Measurements from ENCODE around the gene UQCR10.

Gene UQCR10

DNA sequence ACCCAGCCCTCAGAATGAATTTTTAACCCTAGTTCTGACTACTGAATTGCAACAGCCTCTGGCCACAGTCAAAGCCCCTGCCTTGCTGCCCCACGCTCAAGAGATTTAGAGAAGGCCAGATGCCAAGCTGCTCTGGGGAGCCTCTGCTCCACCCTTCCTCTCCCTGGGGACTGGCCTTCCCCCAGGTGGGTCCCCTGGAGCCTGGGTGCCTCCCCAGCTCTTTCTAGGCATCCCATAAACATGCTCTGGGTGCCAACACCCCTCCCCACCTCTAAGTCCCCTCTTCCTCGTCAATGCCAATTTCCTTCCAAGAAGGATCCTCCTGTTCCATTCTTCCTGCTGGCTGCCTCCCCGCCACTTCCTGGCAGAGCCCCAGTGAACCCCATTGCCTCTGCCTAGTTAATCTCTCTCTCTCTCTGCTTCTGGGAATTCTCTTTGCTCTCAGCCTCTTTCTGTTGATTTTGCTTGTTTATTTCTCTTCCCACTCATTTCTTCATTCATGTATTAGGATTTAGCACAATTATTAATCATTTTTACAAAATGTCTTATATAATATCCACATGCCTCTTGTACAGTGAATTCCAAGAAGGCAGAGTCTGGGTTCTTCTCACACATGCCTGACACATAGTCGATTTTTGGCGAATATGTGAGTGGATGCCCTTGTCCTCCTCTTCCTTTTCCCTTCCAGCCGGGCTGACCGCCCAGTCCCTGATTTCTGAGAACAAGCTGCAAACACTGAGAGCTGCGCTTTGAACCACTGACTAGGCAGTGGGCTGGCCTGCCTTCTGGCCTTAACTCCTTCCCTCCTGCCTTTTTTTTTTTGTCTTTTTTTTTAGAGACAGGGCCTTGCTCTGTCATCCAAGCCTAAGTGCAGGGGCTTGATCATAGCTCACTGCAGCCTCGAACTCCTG, 17.5 kb downstream of the UQCR10 start:
- no peak overlapping the region for H3K27ac ChIP-seq (ENCODE audit: low read depth, low read length)
- no peaks in the 10 kb centered on the region for H3K9me3 ChIP-seq (ENCODE audit: control insufficient read depth, insufficient read depth, low read length)
- H3F3A ChIP-seq (ENCODE audit: control insufficient read depth, insufficient read depth): no peaks in the 10 kb centered on the region
- no peaks in the 10 kb centered on the region for H3K79me2 ChIP-seq (ENCODE audit: control insufficient read depth, low read length)
- H3K36me3 ChIP-seq (ENCODE audit: control insufficient read depth, low read length): peaks cover 20% of the 10 kb centered on the region
- H3K9me2 ChIP-seq (replicated peaks; ENCODE audit: control insufficient read depth, low read length): no peaks in the 10 kb centered on the region
- H3K27me3 ChIP-seq (ENCODE audit: control insufficient read depth, low read length): no peaks in the 10 kb centered on the region
- no peaks in the 10 kb centered on the region for H3K4me1 ChIP-seq (ENCODE audit: control insufficient read depth, low read length)
- H4K20me1 ChIP-seq (ENCODE audit: control insufficient read depth, insufficient read depth, low read depth, low read length): no peaks in the 10 kb centered on the region
- no peak overlapping the region for H3K4me2 ChIP-seq (ENCODE audit: low read length)
- no peak overlapping the region for H3K4me3 ChIP-seq (ENCODE audit: low read length)
- no peak for TF ChIP-seq EZH2phosphoT487 (IDR thresholded peaks at IDR 0.05; ENCODE audit: borderline replicate concordance, low read length)
- TF ChIP-seq, protein P1, sequence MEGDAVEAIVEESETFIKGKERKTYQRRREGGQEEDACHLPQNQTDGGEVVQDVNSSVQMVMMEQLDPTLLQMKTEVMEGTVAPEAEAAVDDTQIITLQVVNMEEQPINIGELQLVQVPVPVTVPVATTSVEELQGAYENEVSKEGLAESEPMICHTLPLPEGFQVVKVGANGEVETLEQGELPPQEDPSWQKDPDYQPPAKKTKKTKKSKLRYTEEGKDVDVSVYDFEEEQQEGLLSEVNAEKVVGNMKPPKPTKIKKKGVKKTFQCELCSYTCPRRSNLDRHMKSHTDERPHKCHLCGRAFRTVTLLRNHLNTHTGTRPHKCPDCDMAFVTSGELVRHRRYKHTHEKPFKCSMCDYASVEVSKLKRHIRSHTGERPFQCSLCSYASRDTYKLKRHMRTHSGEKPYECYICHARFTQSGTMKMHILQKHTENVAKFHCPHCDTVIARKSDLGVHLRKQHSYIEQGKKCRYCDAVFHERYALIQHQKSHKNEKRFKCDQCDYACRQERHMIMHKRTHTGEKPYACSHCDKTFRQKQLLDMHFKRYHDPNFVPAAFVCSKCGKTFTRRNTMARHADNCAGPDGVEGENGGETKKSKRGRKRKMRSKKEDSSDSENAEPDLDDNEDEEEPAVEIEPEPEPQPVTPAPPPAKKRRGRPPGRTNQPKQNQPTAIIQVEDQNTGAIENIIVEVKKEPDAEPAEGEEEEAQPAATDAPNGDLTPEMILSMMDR (IDR thresholded peaks at IDR 0.05; ENCODE audit: low read depth, low read length, poor library complexity, severe bottlenecking): no peak

DNA sequence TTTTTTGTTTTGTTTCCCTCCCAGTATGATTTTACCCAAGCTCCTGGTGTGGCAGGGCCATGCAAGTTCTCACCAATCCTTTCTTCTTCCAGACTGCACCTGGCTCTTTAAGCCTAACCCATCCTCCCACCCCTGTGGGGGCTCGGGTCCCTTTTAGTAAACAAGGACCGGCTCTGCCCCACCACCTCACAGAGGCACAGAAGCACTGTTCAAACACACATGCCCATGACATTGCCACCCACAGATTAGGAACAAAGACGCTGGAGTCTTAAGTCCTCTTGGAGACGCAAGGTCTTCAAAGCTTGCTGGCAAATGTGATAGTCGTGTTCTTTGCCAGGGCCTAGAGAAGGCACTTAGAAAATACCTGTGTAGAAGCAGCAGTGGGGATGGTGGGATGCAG, 18.9 kb downstream of the UQCR10 start:
- H3K27me3 ChIP-seq (ENCODE audit: control insufficient read depth, low read length): no peaks in the 10 kb centered on the region
- peaks cover 31% of the 10 kb centered on the region for H3K36me3 ChIP-seq (ENCODE audit: control insufficient read depth, low read length)
- no peaks in the 10 kb centered on the region for H3K79me2 ChIP-seq (ENCODE audit: control insufficient read depth, low read length)
- H3K9me3 ChIP-seq (ENCODE audit: control insufficient read depth, insufficient read depth, low read length): no peaks in the 10 kb centered on the region
- TF ChIP-seq EZH2phosphoT487 (IDR thresholded peaks at IDR 0.05; ENCODE audit: borderline replicate concordance, low read length): no peak
- TF ChIP-seq, protein P1 (IDR thresholded peaks at IDR 0.05; ENCODE audit: low read depth, low read length, poor library complexity, severe bottlenecking): no peak
- H3K9me2 ChIP-seq (replicated peaks; ENCODE audit: control insufficient read depth, low read length): no peaks in the 10 kb centered on the region
- no peak overlapping the region for H3K27ac ChIP-seq (ENCODE audit: low read depth, low read length)
- no peak overlapping the region for H3K4me3 ChIP-seq (ENCODE audit: low read length)
- H3K4me2 ChIP-seq (ENCODE audit: low read length): no peak overlapping the region
- no peaks in the 10 kb centered on the region for H4K20me1 ChIP-seq (ENCODE audit: control insufficient read depth, insufficient read depth, low read depth, low read length)
- no peaks in the 10 kb centered on the region for H3K4me1 ChIP-seq (ENCODE audit: control insufficient read depth, low read length)
- no peaks in the 10 kb centered on the region for H3F3A ChIP-seq (ENCODE audit: control insufficient read depth, insufficient read depth)

DNA sequence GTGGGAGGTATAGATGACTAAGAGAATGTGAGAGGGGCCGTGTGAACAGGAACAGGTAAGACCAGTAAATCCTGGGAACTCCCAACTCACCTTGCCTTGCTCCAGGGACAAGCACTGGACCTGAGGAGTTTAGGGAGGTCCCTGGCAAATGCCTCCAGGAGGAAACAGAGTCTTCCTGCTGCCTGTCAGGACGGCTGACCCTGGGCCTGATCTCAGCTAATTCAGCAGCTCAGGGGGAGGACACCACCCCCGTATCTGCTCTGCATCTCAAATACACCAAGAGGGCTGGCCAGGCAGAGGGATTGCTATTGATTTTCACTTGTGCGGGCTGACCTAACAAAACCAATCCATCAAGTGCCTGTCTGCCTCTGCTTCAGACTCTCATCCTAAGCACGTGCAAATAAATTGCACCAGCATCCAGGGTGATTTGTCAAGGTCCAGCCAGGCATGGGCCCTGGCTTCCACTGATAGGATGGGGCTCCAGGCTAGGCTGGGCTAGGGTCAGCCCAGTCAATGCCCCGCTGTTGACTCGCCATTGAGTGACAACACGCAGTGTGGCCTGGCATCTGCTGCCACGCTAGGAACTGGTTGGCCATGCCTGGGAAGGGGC, 20.3 kb downstream of the UQCR10 start:
- no peaks in the 10 kb centered on the region for H3K9me2 ChIP-seq (replicated peaks; ENCODE audit: control insufficient read depth, low read length)
- H3K4me3 ChIP-seq (ENCODE audit: low read length): no peak overlapping the region
- H3K9me3 ChIP-seq (ENCODE audit: control insufficient read depth, insufficient read depth, low read length): no peaks in the 10 kb centered on the region
- no peak overlapping the region for H3K27ac ChIP-seq (ENCODE audit: low read depth, low read length)
- H3K36me3 ChIP-seq (ENCODE audit: control insufficient read depth, low read length): peaks cover 40% of the 10 kb centered on the region
- no peaks in the 10 kb centered on the region for H3K4me1 ChIP-seq (ENCODE audit: control insufficient read depth, low read length)
- TF ChIP-seq, protein P1 (IDR thresholded peaks at IDR 0.05; ENCODE audit: low read depth, low read length, poor library complexity, severe bottlenecking): no peak
- no peak for TF ChIP-seq EZH2phosphoT487 (IDR thresholded peaks at IDR 0.05; ENCODE audit: borderline replicate concordance, low read length)
- H3F3A ChIP-seq (ENCODE audit: control insufficient read depth, insufficient read depth): no peaks in the 10 kb centered on the region
- no peak overlapping the region for H3K4me2 ChIP-seq (ENCODE audit: low read length)
- H4K20me1 ChIP-seq (ENCODE audit: control insufficient read depth, insufficient read depth, low read depth, low read length): no peaks in the 10 kb centered on the region
- no peaks in the 10 kb centered on the region for H3K79me2 ChIP-seq (ENCODE audit: control insufficient read depth, low read length)
- H3K27me3 ChIP-seq (ENCODE audit: control insufficient read depth, low read length): no peaks in the 10 kb centered on the region
